GM23338 (cell line): ENCODE measurements around the gene DAPK1. TPM values are rescaled to one million over a fixed set of nuclear protein-coding genes. Genes with fewer than 3 reads are reported as not detected.

Experiments used
- ATAC-seq: fragments of 200-7000 bp; cut with Tn5 transposase; 3 replicates; pipeline ENCODE4 v1.9.1; 2020
- DNase-seq: peaks from one replicate; pipeline ENCODE4 v3.0.0-alpha.2; 2015; ENCODE audit warnings: low spot score
- H2AFZ ChIP-seq: fragments of 200-600 bp; sonication (generic); 2 replicates; pipeline ENCODE4 v1.8.0; 2016; ENCODE audit warnings: antibody characterized with exemption, mild to moderate bottlenecking, moderate library complexity
- H3F3A ChIP-seq: fragments of 200-600 bp; sonication (generic); replicated peaks from 2 replicates; pipeline ENCODE4 v1.8.0; 2017; ENCODE audit warnings: antibody characterized with exemption, mixed run types, low read depth
- H3K27ac ChIP-seq: fragments of 200-600 bp; sonication (generic); 2 replicates; pipeline ENCODE4 v1.6.1; 2016; ENCODE audit warnings: low read depth
- H3K27me3 ChIP-seq: fragments of 200-600 bp; sonication (generic); 2 replicates; pipeline ENCODE4 v1.8.0; 2016; ENCODE audit warnings: mild to moderate bottlenecking, mixed run types, moderate library complexity; ENCODE audit not compliant: insufficient read depth
- H3K36me3 ChIP-seq: fragments of 200-600 bp; sonication (generic); 2 replicates; pipeline ENCODE4 v1.8.0; 2016; ENCODE audit warnings: mild to moderate bottlenecking; ENCODE audit not compliant: insufficient read depth
- H3K4me1 ChIP-seq: fragments of 200-600 bp; sonication (generic); 2 replicates; pipeline ENCODE4 v1.8.0; 2016; ENCODE audit warnings: mild to moderate bottlenecking, moderate library complexity; ENCODE audit not compliant: insufficient read depth
- H3K4me2 ChIP-seq: fragments of 200-600 bp; sonication (generic); 2 replicates; pipeline ENCODE4 v1.7.1; 2017; ENCODE audit warnings: mixed run types
- H3K4me3 ChIP-seq: fragments of 200-600 bp; sonication (generic); 2 replicates; pipeline ENCODE4 v1.6.1; 2016; ENCODE audit warnings: mixed run types
- H3K79me2 ChIP-seq: fragments of 200-600 bp; sonication (generic); replicated peaks from 2 replicates; pipeline ENCODE4 v1.8.0; 2017; ENCODE audit warnings: mild to moderate bottlenecking; ENCODE audit not compliant: insufficient read depth
- H3K9me2 ChIP-seq: fragments of 200-600 bp; sonication (generic); 2 replicates; pipeline ENCODE4 v1.8.0; 2017; ENCODE audit not compliant: insufficient read depth
- H4K20me1 ChIP-seq: fragments of 200-600 bp; sonication (generic); replicated peaks from 2 replicates; pipeline ENCODE4 v1.8.0; 2017; ENCODE audit warnings: mild to moderate bottlenecking; ENCODE audit not compliant: insufficient read depth
- H3K27ac Mint-ChIP-seq: 2 replicates; pipeline ENCODE4 v1.8.0; 2020; ENCODE audit warnings: inconsistent platforms, mild to moderate bottlenecking, moderate library complexity, mixed read lengths
- H3K27me3 Mint-ChIP-seq: 3 replicates; pipeline ENCODE4 v1.8.0; 2022; ENCODE audit warnings: low read depth, mild to moderate bottlenecking, moderate library complexity, mixed read lengths, inconsistent platforms; ENCODE audit not compliant: insufficient read depth, poor library complexity
- H3K36me3 Mint-ChIP-seq: 3 replicates; pipeline ENCODE4 v1.8.0; 2021; ENCODE audit warnings: low read depth, mild to moderate bottlenecking, inconsistent platforms, moderate library complexity, mixed read lengths
- H3K4me1 Mint-ChIP-seq: 3 replicates; pipeline ENCODE4 v1.8.0; 2020; ENCODE audit warnings: mild to moderate bottlenecking, inconsistent platforms, mixed read lengths
- H3K4me3 Mint-ChIP-seq: 3 replicates; pipeline ENCODE4 v1.8.0; 2021; ENCODE audit warnings: moderate library complexity, mild to moderate bottlenecking, inconsistent platforms, mixed read lengths
- H3K9me3 Mint-ChIP-seq: 3 replicates; pipeline ENCODE4 v1.8.0; 2020; ENCODE audit warnings: moderate library complexity, mild to moderate bottlenecking, inconsistent platforms, mixed read lengths
- ETS1 ChIP-seq: IDR thresholded peaks from 2 replicates; pipeline ENCODE4 v1.6.1; 2016; ENCODE audit warnings: antibody characterized with exemption
- EZH2 ChIP-seq: fragments of 200-600 bp; sonication (generic); IDR thresholded peaks from one replicate; pipeline ENCODE4 v1.8.0; 2017; ENCODE audit warnings: antibody characterized with exemption, mild to moderate bottlenecking, low read depth; ENCODE audit not compliant: unreplicated experiment
- EZH2phosphoT487 ChIP-seq: fragments of 200-600 bp; sonication (generic); IDR thresholded peaks from one replicate; pipeline ENCODE4 v1.8.1; 2018; ENCODE audit warnings: antibody characterized with exemption; ENCODE audit not compliant: unreplicated experiment
- NANOG ChIP-seq: IDR thresholded peaks from 2 replicates; pipeline ENCODE4 v1.6.1; 2016; ENCODE audit warnings: antibody characterized with exemption, borderline replicate concordance
- POLR2AphosphoS5 ChIP-seq: IDR thresholded peaks from 2 replicates; pipeline ENCODE4 v1.6.1; 2016; ENCODE audit warnings: antibody characterized with exemption, low read depth
- ZNF331 ChIP-seq: fragments of 250-450 bp; sonication (Bioruptor Pico); IDR thresholded peaks from 2 replicates; pipeline ENCODE4 v1.5.0; 2020; ENCODE audit warnings: low read depth, mild to moderate bottlenecking, moderate library complexity
- ZNF462 ChIP-seq: fragments of 250-450 bp; sonication (Bioruptor Pico); IDR thresholded peaks from 2 replicates; pipeline ENCODE4 v1.5.0; 2020; ENCODE audit warnings: mild to moderate bottlenecking, moderate library complexity
- polyA plus RNA-seq: library from polyadenylated mRNA; unstranded; fragments of >200 nt; fragmentation: Nextera tagmentation; extraction: Ambion mirVana; gene quantifications from 2 replicates; pipeline ENCODE4 v1.2.1, GENCODE V29; 2016
- total RNA-seq: library from RNA; depleted of rRNA; stranded (reverse); fragments of >200 nt; shearing (Covaris generic); gene quantifications from 2 replicates; pipeline ENCODE4 v1.2.3, GENCODE V29; 2014

DAPK1 gene
- total and polyA plus RNA-seq, 2 experiments from 2014 or later, result 37.0 to 134 TPM

- TF ChIP-seq ZNF462, result no peak
- no peak for TF ChIP-seq NANOG
- TF ChIP-seq ZNF331 (CRISPR knock-in tag), result no peak
- TF ChIP-seq POLR2AphosphoS5, result no peak
Observed at GRCh38 chr9:87703636-87704276, 206.1 kb downstream of the DAPK1 start (continued).

- no peak for ATAC-seq
- Mint-ChIP-seq H3K4me3 (no peak overlapping the region), H3K27ac (peak overlapping the region; percentile 41; the same call in 1 of the 2 replicates), H3K9me3 (no peaks in the 10 kb centered on the region), H3K27me3 (peaks cover 2% of the 10 kb centered on the region), H3K4me1 (no peaks in the 10 kb centered on the region; the same call in 1 of the 3 replicates), H3K36me3 (peaks cover 79% of the 10 kb centered on the region)
- peaks cover 36% of the 10 kb centered on the region; the same call in 1 of the 2 replicates for H3K36me3 ChIP-seq
- no peaks in the 10 kb centered on the region for H3K9me2 ChIP-seq
- no peak overlapping the region for H2AFZ ChIP-seq
- H3K27me3 ChIP-seq, result no peaks in the 10 kb centered on the region
- no peaks in the 10 kb centered on the region for H3K79me2 ChIP-seq
- H3K4me3 ChIP-seq, result no peak overlapping the region
- H3K4me1 ChIP-seq, result no peaks in the 10 kb centered on the region
- no peaks in the 10 kb centered on the region; the same call in 1 of the 2 replicates for H3F3A ChIP-seq
- H3K27ac ChIP-seq, result no peak overlapping the region
- no peak for DNase-seq
- no peaks in the 10 kb centered on the region; the same call in 1 of the 2 replicates for H4K20me1 ChIP-seq
- H3K4me2 ChIP-seq, result no peak overlapping the region
- TF ChIP-seq ZNF331 (CRISPR knock-in tag) (no peak), EZH2phosphoT487 (no peak), POLR2AphosphoS5 (no peak), NANOG (no peak), EZH2 (no peak), ZNF462 (no peak), ETS1 (no peak)
Observed at GRCh38 chr9:87704342-87704741, 206.7 kb downstream of the DAPK1 start.
